Retinal pigment epithelial cell (primary cell): ENCODE measurements around the gene NSMCE3.

Experiments used
- DNase-seq: peaks from one replicate; pipeline ENCODE4 v3.0.0-alpha.2; 2010; ENCODE audit warnings: low read depth
- H3K4me3 ChIP-seq: 2 replicates; pipeline ENCODE4 v1.5.1; 2011; ENCODE audit warnings: mild to moderate bottlenecking, low read length, control low read depth, moderate library complexity
- TF ChIP-seq, protein P1 (sequence below): conservative IDR thresholded peaks from 2 replicates; pipeline ENCODE4 v1.5.1; 2011; ENCODE audit warnings: low read depth, low read length, control low read depth, inconsistent platforms

Gene NSMCE3

GRCh38 chr15:29222129-29222853 is 47.3 kb downstream of the NSMCE3 start:
- no peak for DNase-seq
- TF ChIP-seq, protein P1, sequence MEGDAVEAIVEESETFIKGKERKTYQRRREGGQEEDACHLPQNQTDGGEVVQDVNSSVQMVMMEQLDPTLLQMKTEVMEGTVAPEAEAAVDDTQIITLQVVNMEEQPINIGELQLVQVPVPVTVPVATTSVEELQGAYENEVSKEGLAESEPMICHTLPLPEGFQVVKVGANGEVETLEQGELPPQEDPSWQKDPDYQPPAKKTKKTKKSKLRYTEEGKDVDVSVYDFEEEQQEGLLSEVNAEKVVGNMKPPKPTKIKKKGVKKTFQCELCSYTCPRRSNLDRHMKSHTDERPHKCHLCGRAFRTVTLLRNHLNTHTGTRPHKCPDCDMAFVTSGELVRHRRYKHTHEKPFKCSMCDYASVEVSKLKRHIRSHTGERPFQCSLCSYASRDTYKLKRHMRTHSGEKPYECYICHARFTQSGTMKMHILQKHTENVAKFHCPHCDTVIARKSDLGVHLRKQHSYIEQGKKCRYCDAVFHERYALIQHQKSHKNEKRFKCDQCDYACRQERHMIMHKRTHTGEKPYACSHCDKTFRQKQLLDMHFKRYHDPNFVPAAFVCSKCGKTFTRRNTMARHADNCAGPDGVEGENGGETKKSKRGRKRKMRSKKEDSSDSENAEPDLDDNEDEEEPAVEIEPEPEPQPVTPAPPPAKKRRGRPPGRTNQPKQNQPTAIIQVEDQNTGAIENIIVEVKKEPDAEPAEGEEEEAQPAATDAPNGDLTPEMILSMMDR, result no peak
- no peak overlapping the region for H3K4me3 ChIP-seq

DNA sequence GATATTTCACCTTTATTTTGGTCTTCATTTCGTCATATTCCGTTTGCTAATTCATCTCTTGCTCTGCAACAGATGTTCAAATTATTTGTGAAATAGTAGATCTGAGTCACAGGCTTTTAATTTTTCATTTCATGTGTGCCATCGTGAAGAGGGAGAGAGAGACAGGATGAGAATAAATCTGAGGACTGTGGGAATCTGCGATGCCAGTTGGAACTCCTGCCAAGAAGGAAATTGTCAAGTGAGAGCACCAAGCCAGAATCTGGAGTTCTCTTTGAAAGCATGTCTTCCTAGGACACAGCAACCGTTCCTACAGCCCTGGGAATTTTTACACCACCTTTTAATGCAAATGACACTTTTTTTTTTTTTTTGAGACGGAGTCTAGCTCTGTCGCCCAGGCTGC is 48.8 kb downstream of the NSMCE3 start:
- TF ChIP-seq, protein P1, result no peak
- no peak overlapping the region for H3K4me3 ChIP-seq
- no peak for DNase-seq

DNA sequence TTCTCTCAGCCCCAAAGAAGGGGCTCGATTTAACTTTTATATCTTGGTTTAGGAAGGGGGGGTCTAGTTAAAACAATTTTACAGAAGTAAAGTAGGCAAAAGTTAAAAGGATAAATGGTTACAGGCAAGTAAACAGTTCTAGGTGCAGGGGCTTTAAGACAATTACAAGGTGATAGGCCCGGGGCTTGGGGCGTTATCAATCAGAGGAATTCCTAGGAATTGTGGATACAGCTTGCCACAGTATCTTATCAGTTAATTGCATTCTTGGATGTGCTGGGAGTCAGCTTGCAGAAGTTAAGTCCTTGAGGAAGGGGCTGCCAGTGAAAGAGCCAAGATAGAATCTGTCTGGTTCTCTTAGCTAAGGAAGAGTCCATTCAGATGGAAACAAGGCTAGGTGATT is 52.7 kb downstream of the NSMCE3 start:
- no peak for DNase-seq
- TF ChIP-seq, protein P1, result no peak

More for the DNA sequence above, 52.7 kb downstream of the NSMCE3 start:
- no peak overlapping the region for H3K4me3 ChIP-seq
